Nephron (organoid): Measurements from ENCODE around the gene MEA1.

Experiments
- H3K27ac Mint-ChIP-seq, 3 experiments: 2 replicates each; pipeline ENCODE4 v1.8.0; 2020; ENCODE audit warnings: mixed read lengths in 3 of 3, mild to moderate bottlenecking in 2 of 3, moderate library complexity in 1 of 3
- H3K27me3 Mint-ChIP-seq: 2 replicates; pipeline ENCODE4 v1.8.0; 2021; ENCODE audit warnings: low read depth, mild to moderate bottlenecking, moderate library complexity, mixed read lengths
- H3K36me3 Mint-ChIP-seq: 2 replicates; pipeline ENCODE4 v1.8.0; 2020; ENCODE audit warnings: low read depth, mixed read lengths
- H3K4me1 Mint-ChIP-seq: 2 replicates; pipeline ENCODE4 v1.8.0; 2020; ENCODE audit warnings: mixed read lengths
- H3K4me3 Mint-ChIP-seq, 3 experiments: 2 replicates each; pipeline ENCODE4 v1.8.0; 2020; ENCODE audit warnings: mild to moderate bottlenecking in 3 of 3, mixed read lengths in 3 of 3, moderate library complexity in 2 of 3
- H3K9me3 Mint-ChIP-seq: 2 replicates; pipeline ENCODE4 v1.8.0; 2020; ENCODE audit warnings: mixed read lengths
- TF ChIP-seq, protein P1 (sequence below), 3 experiments: fragments of 200-600 bp; sonication (generic); IDR thresholded peaks; one replicate each; pipeline ENCODE4 v1.5.0; 2021; ENCODE audit warnings: antibody characterized with exemption in 3 of 3; ENCODE audit not compliant: unreplicated experiment in 3 of 3

Gene MEA1

DNA sequence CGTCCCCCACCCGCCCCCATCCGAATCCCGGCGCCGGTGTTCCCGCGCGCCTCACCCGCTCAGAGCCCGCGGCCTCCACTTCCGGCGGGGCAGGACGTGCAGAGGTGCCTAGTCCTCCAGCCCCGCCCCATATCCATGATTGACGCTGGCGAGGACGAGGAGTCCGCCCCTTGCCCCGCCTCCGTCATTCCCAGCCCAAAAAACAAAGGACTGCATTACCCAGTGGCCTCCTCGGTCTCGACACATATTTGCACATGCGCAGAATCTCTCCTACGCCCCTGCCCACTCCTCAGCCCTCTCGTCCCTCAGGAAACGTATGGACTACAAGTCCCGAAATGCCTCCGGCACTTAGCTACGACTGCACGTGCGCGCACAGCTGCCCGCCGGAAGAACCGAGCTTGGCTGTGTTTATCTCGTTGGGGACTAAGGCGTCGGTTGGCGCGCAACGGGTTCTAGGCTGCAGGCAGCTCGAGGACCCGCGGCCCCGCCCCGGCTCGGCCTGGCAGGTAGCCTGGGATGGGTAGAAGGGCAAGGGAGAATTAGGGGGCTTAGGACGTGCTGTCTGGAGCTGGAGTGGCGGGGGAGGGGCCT is at the start of gene MEA1, which contains the start of gene KLHDC3:
Gene MEA1 (minus strand): TSS at position 104 of the 591 bp plus-strand sequence. CDS start 133 bp downstream, outside the sequence.
Gene KLHDC3 (plus strand): TSS at position 407 of the 591 bp plus-strand sequence. CDS start 2,944 bp downstream, outside the sequence.
- TF ChIP-seq, protein P1, sequence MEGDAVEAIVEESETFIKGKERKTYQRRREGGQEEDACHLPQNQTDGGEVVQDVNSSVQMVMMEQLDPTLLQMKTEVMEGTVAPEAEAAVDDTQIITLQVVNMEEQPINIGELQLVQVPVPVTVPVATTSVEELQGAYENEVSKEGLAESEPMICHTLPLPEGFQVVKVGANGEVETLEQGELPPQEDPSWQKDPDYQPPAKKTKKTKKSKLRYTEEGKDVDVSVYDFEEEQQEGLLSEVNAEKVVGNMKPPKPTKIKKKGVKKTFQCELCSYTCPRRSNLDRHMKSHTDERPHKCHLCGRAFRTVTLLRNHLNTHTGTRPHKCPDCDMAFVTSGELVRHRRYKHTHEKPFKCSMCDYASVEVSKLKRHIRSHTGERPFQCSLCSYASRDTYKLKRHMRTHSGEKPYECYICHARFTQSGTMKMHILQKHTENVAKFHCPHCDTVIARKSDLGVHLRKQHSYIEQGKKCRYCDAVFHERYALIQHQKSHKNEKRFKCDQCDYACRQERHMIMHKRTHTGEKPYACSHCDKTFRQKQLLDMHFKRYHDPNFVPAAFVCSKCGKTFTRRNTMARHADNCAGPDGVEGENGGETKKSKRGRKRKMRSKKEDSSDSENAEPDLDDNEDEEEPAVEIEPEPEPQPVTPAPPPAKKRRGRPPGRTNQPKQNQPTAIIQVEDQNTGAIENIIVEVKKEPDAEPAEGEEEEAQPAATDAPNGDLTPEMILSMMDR (IDR thresholded peaks at IDR 0.05; ENCODE audit: unreplicated experiment in 3 of 3), result no peak
- Mint-ChIP-seq H3K27ac (peak within 1 kb of the TSS; percentile 82 to 97 (median 89)), H3K9me3 (no peaks in the 10 kb centered on the region), H3K36me3 (peaks cover 44% of the 10 kb centered on the region), H3K4me3 (peak within 1 kb of the TSS; percentile 94 to 97 (median 94)), H3K4me1 (peaks cover 58% of the 10 kb centered on the region), H3K27me3 (peaks cover 7% of the 10 kb centered on the region)

DNA sequence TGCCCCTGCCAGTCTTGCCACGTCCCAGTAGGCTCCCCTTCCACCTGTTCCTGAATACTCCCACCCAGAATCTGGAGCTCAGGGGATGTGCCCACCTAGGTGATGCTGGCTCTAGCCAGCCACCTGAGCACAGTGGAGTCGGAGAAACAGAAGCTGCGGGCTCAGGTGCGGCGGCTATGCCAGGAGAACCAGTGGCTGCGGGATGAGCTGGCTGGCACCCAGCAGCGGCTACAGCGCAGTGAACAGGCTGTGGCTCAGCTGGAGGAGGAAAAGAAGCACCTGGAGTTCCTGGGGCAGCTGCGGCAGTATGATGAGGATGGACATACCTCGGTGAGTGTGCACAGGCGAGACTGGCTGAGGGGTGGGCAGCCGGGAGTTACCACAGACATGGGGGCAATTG is 49.1 kb upstream of the MEA1 start:
- H3K36me3 Mint-ChIP-seq, result peaks cover 47% of the 10 kb centered on the region
- H3K27ac Mint-ChIP-seq, result no peak overlapping the region
- TF ChIP-seq, protein P1 (IDR thresholded peaks at IDR 0.05; ENCODE audit: unreplicated experiment in 3 of 3), result no peak
- no peak overlapping the region for H3K4me3 Mint-ChIP-seq
- H3K9me3 Mint-ChIP-seq, result no peaks in the 10 kb centered on the region
- H3K27me3 Mint-ChIP-seq, result no peaks in the 10 kb centered on the region
- peaks cover 38% of the 10 kb centered on the region for H3K4me1 Mint-ChIP-seq

DNA sequence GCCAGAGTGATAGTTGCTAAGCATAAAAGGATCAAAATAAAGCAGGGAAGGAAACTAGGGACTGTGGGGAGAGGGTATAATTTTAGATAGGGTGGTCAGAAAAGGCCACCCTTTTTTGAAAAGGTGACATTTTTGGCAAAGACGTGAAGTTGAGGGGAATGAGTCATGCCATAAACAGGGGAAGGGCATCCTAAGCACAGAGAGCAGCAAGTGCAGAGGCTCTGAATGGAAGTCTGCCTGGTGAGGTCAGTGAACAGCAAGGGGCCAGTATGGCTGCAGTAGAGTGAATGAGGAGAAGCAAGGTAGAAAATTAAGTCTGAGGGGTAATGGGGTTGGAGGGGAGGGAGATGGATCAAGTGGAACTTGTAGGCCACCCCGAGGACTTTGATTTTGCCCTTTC is 48.1 kb upstream of the MEA1 start:
- H3K27ac Mint-ChIP-seq, result peak overlapping the region; percentile 77 to 99 (median 97)
- H3K4me1 Mint-ChIP-seq, result peaks cover 38% of the 10 kb centered on the region
- peak overlapping the region; percentile 68 to 97 (median 96) for H3K4me3 Mint-ChIP-seq
- TF ChIP-seq, protein P1 (IDR thresholded peaks at IDR 0.05; ENCODE audit: unreplicated experiment in 3 of 3), result no peak
- peaks cover 51% of the 10 kb centered on the region for H3K36me3 Mint-ChIP-seq
- no peaks in the 10 kb centered on the region for H3K9me3 Mint-ChIP-seq
- H3K27me3 Mint-ChIP-seq, result no peaks in the 10 kb centered on the region

DNA sequence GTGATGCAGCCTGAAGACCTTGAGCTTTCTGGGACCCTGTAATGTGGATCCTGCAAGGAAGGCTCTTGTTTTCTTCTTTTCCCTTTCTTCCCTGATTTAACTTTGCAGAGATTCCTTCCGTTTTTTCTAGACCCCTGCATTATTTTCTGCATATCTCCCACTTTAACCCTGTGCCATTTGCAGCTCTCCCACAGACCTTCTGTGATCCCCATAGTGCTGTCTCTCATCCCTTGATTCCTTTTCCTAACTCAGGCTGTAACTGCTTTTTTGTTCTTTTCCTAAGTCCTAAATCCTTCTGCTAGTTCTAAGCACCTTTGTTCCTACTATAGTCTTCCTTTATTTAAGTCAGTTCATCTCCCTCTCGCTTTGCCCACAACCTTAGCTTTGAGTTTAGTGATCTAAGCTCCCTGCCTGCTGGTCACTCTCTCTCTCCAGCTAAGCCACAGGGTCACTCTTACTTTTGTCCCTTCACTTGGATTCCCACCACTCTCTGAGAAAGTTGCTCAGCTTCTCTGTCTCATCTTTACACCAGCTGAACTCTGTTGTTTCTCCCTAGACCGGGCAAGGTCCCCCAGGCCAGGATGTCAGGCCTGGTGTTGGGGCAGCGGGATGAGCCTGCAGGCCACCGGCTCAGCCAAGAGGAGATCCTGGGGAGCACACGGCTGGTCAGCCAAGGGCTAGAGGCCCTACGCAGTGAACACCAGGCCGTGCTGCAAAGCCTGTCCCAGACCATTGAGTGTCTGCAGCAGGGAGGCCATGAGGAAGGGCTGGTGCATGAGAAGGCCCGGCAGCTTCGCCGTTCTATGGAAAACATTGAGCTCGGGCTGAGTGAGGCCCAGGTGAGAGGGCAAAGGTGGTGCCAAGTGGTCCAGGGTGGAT is 47.2 kb upstream of the MEA1 start:
- Mint-ChIP-seq H3K27ac (peak overlapping the region; percentile 97 to 100 (median 99)), H3K9me3 (no peaks in the 10 kb centered on the region), H3K36me3 (peaks cover 46% of the 10 kb centered on the region), H3K27me3 (no peaks in the 10 kb centered on the region), H3K4me3 (peak overlapping the region; percentile 96 to 97 (median 96)), H3K4me1 (peaks cover 38% of the 10 kb centered on the region)
- TF ChIP-seq, protein P1 (IDR thresholded peaks at IDR 0.05; ENCODE audit: unreplicated experiment in 3 of 3), result no peak

DNA sequence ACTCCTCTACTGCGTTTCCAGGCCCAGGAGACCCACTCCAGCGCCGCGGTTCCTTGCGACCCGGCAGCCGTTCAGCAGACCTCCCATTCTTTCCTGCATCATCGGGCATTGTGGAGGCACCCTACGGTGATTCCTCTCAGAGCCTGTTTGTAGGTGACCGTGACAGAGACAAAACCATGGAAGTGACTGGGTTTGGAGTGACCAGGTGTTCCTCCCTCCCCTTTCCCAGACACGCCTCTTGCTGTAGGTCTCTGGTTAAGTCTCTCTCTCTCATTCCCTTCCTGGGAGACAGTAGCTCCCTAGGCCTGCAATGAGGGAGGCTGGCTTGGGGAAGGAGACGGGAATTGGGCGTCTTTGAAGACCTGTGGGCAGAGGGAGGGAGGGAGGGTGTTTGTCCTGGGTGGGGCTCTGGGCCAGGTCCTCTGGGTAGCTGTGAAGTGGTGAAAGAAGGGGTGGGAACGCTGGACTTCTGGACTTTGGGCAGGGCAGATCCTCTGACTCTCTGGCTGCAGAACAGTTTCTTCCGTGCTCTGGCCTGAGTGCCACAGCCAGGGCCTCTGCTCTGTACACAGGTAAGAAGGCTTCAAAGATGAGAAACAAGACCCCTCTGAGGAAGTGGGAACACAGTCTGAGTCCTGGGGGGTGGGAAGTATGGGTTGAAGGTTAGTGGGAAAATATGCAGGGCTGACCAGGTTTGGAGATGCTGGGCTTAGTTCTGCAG is 46.4 kb upstream of the MEA1 start:
- Mint-ChIP-seq H3K36me3 (peaks cover 49% of the 10 kb centered on the region), H3K4me1 (peaks cover 38% of the 10 kb centered on the region), H3K9me3 (no peaks in the 10 kb centered on the region), H3K4me3 (peak overlapping the region; percentile 96 to 97 (median 96)), H3K27me3 (no peaks in the 10 kb centered on the region), H3K27ac (peak overlapping the region; percentile 97 to 100 (median 99))
- TF ChIP-seq, protein P1 (IDR thresholded peaks at IDR 0.05; ENCODE audit: unreplicated experiment in 3 of 3), result no peak
